Progenitor cell of endocrine pancreas (in vitro differentiated cells): Measurements from ENCODE around the gene CDH15. TPM values are rescaled to one million over a fixed set of nuclear protein-coding genes. Genes with fewer than 3 reads are reported as not detected.
A peak's percentile ranks its signal among the peaks of the same experiment; 100 is the strongest.
"Not testable (repeated sequence)": the region's sequence is repeated elsewhere in the genome, so short reads cannot be mapped to it uniquely, and the experiment has no call there.

ENCODE experiments used
- DNase-seq: peaks from one replicate; pipeline ENCODE4 v3.0.0; 2021; ENCODE audit warnings: low spot score; ENCODE audit not compliant: unreplicated experiment
- H3K27ac Mint-ChIP-seq: 2 replicates; pipeline ENCODE4 v1.8.0; 2021; ENCODE audit warnings: mild to moderate bottlenecking, moderate library complexity, mixed read lengths
- H3K27me3 Mint-ChIP-seq: 2 replicates; pipeline ENCODE4 v1.8.0; 2021; ENCODE audit warnings: mixed read lengths
- H3K36me3 Mint-ChIP-seq: 2 replicates; pipeline ENCODE4 v1.8.0; 2022; ENCODE audit warnings: mixed read lengths; ENCODE audit not compliant: insufficient read depth
- H3K4me1 Mint-ChIP-seq: 2 replicates; pipeline ENCODE4 v1.8.0; 2021; ENCODE audit warnings: low read depth, mixed read lengths
- H3K4me3 Mint-ChIP-seq: 2 replicates; pipeline ENCODE4 v1.8.0; 2021; ENCODE audit warnings: low read depth, mild to moderate bottlenecking, moderate library complexity, mixed read lengths
- H3K9me3 Mint-ChIP-seq: 2 replicates; pipeline ENCODE4 v1.8.0; 2021; ENCODE audit warnings: low read depth, mixed read lengths
- CTCF ChIP-seq: fragments of 200-600 bp; sonication (generic); IDR thresholded peaks from one replicate; pipeline ENCODE4 v1.5.0; 2021; ENCODE audit warnings: antibody characterized with exemption, mild to moderate bottlenecking; ENCODE audit not compliant: unreplicated experiment
- total RNA-seq: library from RNA; stranded (reverse); gene quantifications from 2 replicates; pipeline ENCODE4 v1.2.1, GENCODE V29; 2021

CDH15 gene
- total RNA-seq, 1 donor from 2014 or later: not detected

GRCh38 chr16:89163297-89163696 lies 8.3 kb upstream of the CDH15 start:
- Mint-ChIP-seq H3K27ac (no peak overlapping the region), H3K4me1 (peaks cover 4% of the 10 kb centered on the region), H3K27me3 (peaks cover 5% of the 10 kb centered on the region), H3K9me3 (no peaks in the 10 kb centered on the region), H3K36me3 (no peaks in the 10 kb centered on the region), H3K4me3 (no peak overlapping the region)
- DNase-seq: no peak
- no peak for TF ChIP-seq CTCF

GRCh38 chr16:89164436-89164835 lies 7.1 kb upstream of the CDH15 start:
- no peaks in the 10 kb centered on the region for H3K9me3 Mint-ChIP-seq
- H3K36me3 Mint-ChIP-seq: no peaks in the 10 kb centered on the region
- peaks cover 4% of the 10 kb centered on the region for H3K4me1 Mint-ChIP-seq
- no peak for DNase-seq
- TF ChIP-seq CTCF: no peak
- peak overlapping the region; percentile 39 for H3K27ac Mint-ChIP-seq
- no peak overlapping the region for H3K4me3 Mint-ChIP-seq
- H3K27me3 Mint-ChIP-seq: peaks cover 8% of the 10 kb centered on the region

GRCh38 chr16:89164847-89165680 lies 6.5 kb upstream of the CDH15 start:
- H3K9me3 Mint-ChIP-seq: no peaks in the 10 kb centered on the region
- no peak overlapping the region for H3K27ac Mint-ChIP-seq
- peaks cover 8% of the 10 kb centered on the region for H3K27me3 Mint-ChIP-seq
- H3K4me3 Mint-ChIP-seq: no peak overlapping the region
- peaks cover 4% of the 10 kb centered on the region for H3K4me1 Mint-ChIP-seq
- TF ChIP-seq CTCF: no peak
- no peaks in the 10 kb centered on the region for H3K36me3 Mint-ChIP-seq
- DNase-seq: no peak

GRCh38 chr16:89165681-89165979 lies 5.9 kb upstream of the CDH15 start:
- H3K27ac Mint-ChIP-seq, H3K9me3 Mint-ChIP-seq, H3K4me1 Mint-ChIP-seq, DNase-seq, H3K4me3 Mint-ChIP-seq, H3K36me3 Mint-ChIP-seq: not testable (repeated sequence)
- H3K27me3 Mint-ChIP-seq: peaks cover 10% of the 10 kb centered on the region

GRCh38 chr16:89166696-89167424 lies 4.7 kb upstream of the CDH15 start:
- H3K9me3 Mint-ChIP-seq: no peaks in the 10 kb centered on the region
- peaks cover 7% of the 10 kb centered on the region for H3K4me1 Mint-ChIP-seq
- H3K27ac Mint-ChIP-seq: no peak overlapping the region
- peaks cover 11% of the 10 kb centered on the region for H3K27me3 Mint-ChIP-seq
- no peak for DNase-seq
- no peak overlapping the region for H3K4me3 Mint-ChIP-seq
- no peaks in the 10 kb centered on the region for H3K36me3 Mint-ChIP-seq
- no peak for TF ChIP-seq CTCF
